Neural crest cell (in vitro differentiated cells): ENCODE measurements around the gene F12. TPM values are rescaled to one million over a fixed set of nuclear protein-coding genes. Genes with fewer than 3 reads are reported as not detected.
A peak's percentile ranks its signal among the peaks of the same experiment; 100 is the strongest.

Experiments used
- DNase-seq: peaks from one replicate; pipeline ENCODE4 v3.0.0; 2021; ENCODE audit warnings: low read depth, mixed read lengths, low spot score
- H3K27ac Mint-ChIP-seq: one replicate; pipeline ENCODE4 v1.8.0; 2021; ENCODE audit warnings: mild to moderate bottlenecking, mixed read lengths; ENCODE audit not compliant: unreplicated experiment
- H3K27me3 Mint-ChIP-seq: 2 replicates; pipeline ENCODE4 v1.8.0; 2021; ENCODE audit warnings: low read depth, mild to moderate bottlenecking, mixed read lengths
- H3K36me3 Mint-ChIP-seq: 2 replicates; pipeline ENCODE4 v1.8.0; 2021; ENCODE audit warnings: low read depth, mild to moderate bottlenecking, mixed read lengths
- H3K4me1 Mint-ChIP-seq: 2 replicates; pipeline ENCODE4 v1.8.0; 2021; ENCODE audit warnings: mixed read lengths
- H3K4me3 Mint-ChIP-seq: one replicate; pipeline ENCODE4 v1.8.0; 2021; ENCODE audit warnings: mild to moderate bottlenecking, mixed read lengths
- H3K9me3 Mint-ChIP-seq: 2 replicates; pipeline ENCODE4 v1.8.0; 2021; ENCODE audit warnings: mixed read lengths
- total RNA-seq: library from RNA; stranded (reverse); gene quantifications from 2 replicates; pipeline ENCODE4 v1.2.1, GENCODE V29; 2021
- TF ChIP-seq, protein P1 (sequence below): fragments of 200-600 bp; sonication (generic); conservative IDR thresholded peaks from 2 replicates; pipeline ENCODE4 v1.5.0; 2021; ENCODE audit warnings: antibody characterized with exemption, mild to moderate bottlenecking

Gene F12
- total RNA-seq, 1 donor from 2014 or later: 2.7 TPM

DNA sequence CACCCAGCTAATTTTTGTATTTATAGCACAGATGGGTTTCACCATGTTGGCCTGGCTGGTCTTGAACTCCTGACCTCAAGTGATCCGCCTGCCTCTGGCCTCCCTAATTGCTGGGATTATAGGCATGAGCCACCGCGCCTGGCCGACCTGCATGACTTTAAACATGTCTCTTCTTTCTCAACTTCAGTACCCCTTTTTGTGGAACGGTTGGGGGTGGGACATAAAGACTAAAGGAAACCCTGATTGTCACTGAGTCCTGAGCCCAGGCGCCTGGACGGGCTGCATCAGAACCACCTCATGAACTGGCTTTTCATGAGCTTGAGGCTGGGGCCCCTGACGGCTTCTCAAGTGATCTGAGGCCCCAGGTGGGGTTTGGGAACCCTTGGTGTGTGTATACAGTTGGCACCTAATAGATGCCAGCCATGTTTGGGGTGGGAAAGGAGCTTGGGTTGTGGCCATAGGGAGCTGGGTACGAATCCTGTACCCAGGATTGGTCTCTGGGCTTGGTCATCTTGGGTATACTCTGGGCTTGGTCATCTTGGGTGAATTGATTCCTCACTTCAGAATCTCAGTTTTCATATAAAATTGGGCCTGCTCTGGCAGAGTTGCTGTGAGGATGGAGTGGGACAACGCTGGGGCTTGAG, 19.3 kb upstream of the F12 start:
- no peaks in the 10 kb centered on the region for H3K9me3 Mint-ChIP-seq
- TF ChIP-seq, protein P1, sequence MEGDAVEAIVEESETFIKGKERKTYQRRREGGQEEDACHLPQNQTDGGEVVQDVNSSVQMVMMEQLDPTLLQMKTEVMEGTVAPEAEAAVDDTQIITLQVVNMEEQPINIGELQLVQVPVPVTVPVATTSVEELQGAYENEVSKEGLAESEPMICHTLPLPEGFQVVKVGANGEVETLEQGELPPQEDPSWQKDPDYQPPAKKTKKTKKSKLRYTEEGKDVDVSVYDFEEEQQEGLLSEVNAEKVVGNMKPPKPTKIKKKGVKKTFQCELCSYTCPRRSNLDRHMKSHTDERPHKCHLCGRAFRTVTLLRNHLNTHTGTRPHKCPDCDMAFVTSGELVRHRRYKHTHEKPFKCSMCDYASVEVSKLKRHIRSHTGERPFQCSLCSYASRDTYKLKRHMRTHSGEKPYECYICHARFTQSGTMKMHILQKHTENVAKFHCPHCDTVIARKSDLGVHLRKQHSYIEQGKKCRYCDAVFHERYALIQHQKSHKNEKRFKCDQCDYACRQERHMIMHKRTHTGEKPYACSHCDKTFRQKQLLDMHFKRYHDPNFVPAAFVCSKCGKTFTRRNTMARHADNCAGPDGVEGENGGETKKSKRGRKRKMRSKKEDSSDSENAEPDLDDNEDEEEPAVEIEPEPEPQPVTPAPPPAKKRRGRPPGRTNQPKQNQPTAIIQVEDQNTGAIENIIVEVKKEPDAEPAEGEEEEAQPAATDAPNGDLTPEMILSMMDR: no peak
- H3K4me3 Mint-ChIP-seq: peak overlapping the region; percentile 89
- no peak overlapping the region for H3K27ac Mint-ChIP-seq
- DNase-seq: no peak
- no peaks in the 10 kb centered on the region for H3K36me3 Mint-ChIP-seq
- H3K27me3 Mint-ChIP-seq: peaks cover 4% of the 10 kb centered on the region
- peaks cover 31% of the 10 kb centered on the region for H3K4me1 Mint-ChIP-seq

DNA sequence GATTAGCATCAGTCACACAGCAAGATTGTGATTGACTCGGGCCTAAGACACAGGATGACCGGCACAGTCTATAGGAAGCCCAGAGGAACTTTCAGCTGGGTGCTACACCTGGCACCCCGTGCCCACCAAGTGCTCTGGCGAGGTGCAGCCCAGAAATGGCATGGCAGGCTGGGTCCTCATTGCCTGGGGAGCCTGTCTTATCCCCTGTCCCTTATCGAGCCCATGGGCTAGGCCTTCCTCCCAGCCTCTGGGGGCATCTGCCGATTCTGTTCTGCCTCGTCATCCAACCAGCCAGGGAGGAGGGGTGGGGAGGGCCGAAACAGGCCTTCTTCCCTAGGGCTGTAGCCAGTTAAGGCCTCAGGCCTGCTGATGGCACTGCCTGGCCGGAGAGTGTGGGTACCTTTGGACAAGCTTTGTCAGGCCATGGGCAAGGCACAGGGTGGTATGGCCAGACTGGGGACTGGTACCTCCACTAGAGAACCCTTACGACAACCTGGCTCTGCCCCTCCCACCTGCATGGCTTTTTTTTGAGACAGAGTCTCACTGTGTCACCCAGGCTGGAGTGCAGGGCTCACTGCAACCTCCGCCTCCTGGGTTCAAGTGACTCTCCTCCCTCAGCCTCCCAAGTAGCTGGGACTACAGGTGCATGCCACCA, 18.7 kb upstream of the F12 start:
- no peak overlapping the region for H3K27ac Mint-ChIP-seq
- no peaks in the 10 kb centered on the region for H3K9me3 Mint-ChIP-seq
- peaks cover 31% of the 10 kb centered on the region for H3K4me1 Mint-ChIP-seq
- TF ChIP-seq, protein P1: no peak
- no peaks in the 10 kb centered on the region for H3K36me3 Mint-ChIP-seq
- DNase-seq: no peak
- H3K4me3 Mint-ChIP-seq: peak overlapping the region; percentile 89
- H3K27me3 Mint-ChIP-seq: peaks cover 4% of the 10 kb centered on the region

DNA sequence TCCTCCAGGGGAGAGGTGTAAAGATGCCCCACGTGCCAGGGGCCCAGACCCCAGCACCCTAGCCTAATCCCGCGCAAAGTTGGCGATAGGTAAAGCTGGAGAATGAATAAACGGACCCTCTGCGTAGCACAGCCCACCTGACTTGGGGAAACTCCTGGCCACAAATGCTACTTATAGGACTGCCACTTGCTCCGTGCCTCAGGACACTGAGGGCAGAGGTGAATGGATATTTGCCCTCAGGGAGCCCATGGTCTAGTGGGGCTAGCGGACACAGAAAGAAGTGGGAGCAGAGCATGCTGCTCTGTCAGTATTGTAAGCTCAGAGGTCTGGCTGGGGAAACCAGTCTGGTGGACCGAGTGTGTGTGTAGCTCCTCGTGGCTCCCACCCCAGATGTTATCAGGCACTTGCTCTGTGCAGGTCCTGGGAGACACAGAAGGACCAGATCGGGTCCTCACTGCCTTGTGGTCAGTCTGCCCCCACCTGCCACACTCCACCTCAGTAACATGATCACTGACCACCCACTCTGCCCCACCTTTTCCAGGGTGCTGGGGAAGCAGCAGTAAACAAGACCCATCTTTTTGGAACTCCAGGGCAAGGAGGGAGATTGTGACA, 18.0 kb upstream of the F12 start:
- H3K4me3 Mint-ChIP-seq: peak overlapping the region; percentile 89
- no peak for DNase-seq
- peak overlapping the region; percentile 97 for H3K27ac Mint-ChIP-seq
- H3K4me1 Mint-ChIP-seq: peaks cover 31% of the 10 kb centered on the region
- TF ChIP-seq, protein P1: no peak
- no peaks in the 10 kb centered on the region for H3K9me3 Mint-ChIP-seq
- no peaks in the 10 kb centered on the region for H3K36me3 Mint-ChIP-seq
- peaks cover 4% of the 10 kb centered on the region for H3K27me3 Mint-ChIP-seq

DNA sequence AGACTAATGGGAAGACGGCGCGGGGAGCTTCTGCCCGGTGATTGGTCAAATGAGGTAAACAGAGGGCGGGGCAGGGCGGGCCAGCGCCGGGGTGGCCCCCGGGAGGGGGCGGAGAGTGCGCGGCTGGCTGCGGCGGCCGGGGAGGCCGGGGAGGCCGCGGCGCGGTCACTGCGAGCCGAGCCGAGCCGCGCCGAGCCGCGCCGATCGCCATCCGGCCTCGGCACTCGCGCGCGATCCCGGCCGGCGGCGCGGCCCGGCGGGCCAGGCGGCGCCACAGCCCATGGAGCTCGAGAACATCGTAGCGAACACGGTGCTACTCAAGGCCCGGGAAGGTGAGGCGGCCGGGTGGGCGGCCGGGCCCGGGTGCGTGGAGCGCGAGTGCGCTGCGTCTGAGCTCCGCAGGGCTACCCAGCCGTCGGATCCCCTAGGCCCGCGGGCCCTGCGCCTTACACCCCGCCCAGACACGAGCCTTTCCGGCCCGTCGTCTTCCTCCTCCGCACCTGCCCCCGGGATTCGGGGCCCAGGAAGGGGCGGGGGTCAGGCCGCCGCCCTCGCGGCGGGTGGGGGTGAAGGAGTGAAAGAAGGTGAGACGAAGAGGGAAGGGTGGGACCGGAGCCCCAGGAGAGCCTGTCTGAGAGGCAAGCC, 17.3 kb upstream of the F12 start, which contains the start of gene GRK6:
GRK6 (plus strand) TSS at position 111 of the 645 bp plus-strand sequence; CDS start at position 281, 170 bp downstream.
- Mint-ChIP-seq H3K4me3 (peak within 1 kb of the TSS; percentile 98), H3K4me1 (peaks cover 31% of the 10 kb centered on the region), H3K27me3 (peaks cover 4% of the 10 kb centered on the region), H3K36me3 (no peaks in the 10 kb centered on the region), H3K9me3 (no peaks in the 10 kb centered on the region), H3K27ac (peak within 1 kb of the TSS; percentile 99)
- DNase-seq: no peak
- TF ChIP-seq, protein P1: no peak

DNA sequence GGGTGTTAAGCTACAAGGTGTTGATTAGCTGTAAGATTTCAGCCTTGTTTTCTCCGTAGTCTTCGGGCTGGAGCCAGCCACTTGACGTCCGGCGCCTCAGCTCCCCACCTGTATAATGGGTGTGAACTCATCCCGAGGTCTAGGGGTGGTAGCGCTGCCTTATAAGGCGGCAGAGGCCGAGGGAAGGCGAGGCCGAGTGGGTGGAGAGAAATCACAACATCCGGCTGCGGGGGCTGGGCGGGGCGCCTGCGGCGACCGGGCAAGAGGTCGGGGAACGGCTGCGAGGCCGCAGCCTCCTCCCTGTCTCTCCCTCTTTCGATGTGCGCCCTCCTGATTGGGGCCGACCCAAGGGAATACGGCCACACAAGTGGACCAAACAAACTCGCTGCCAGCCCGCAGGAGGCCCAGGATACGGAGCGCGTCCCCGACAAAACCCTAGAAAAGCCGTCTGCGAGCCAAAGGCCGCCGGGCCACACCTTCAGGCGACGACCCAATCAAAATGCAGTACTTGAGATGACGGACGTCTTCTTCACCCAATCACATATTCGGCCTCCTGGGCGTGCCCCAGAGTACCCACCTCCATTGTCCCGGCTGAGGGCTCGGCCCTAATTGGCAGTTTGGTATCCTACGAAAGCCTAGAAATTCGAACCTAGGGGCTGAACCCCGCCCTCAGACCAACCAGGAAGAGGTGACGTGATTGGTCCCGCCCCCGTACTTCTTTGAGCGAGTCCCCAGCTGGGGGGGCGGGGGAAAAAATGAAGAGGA, 16.6 kb upstream of the F12 start:
- Mint-ChIP-seq H3K36me3 (no peaks in the 10 kb centered on the region), H3K27me3 (peaks cover 4% of the 10 kb centered on the region), H3K9me3 (no peaks in the 10 kb centered on the region), H3K4me3 (peak overlapping the region; percentile 98), H3K4me1 (peaks cover 31% of the 10 kb centered on the region), H3K27ac (peak overlapping the region; percentile 99)
- DNase-seq: peak; percentile 98
- TF ChIP-seq, protein P1: no peak
